GM23338 (cell line): ENCODE data around the gene ADGRB3. TPM values are rescaled to one million over a fixed set of nuclear protein-coding genes. Genes with fewer than 3 reads are reported as not detected.

Experiments used
- ATAC-seq: fragments of 200-7000 bp; cut with Tn5 transposase; 3 replicates; pipeline ENCODE4 v1.9.1; 2020
- DNase-seq: peaks from one replicate; pipeline ENCODE4 v3.0.0-alpha.2; 2015; ENCODE audit warnings: low spot score
- H2AFZ ChIP-seq: fragments of 200-600 bp; sonication (generic); 2 replicates; pipeline ENCODE4 v1.8.0; 2016; ENCODE audit warnings: antibody characterized with exemption, mild to moderate bottlenecking, moderate library complexity
- H3F3A ChIP-seq: fragments of 200-600 bp; sonication (generic); replicated peaks from 2 replicates; pipeline ENCODE4 v1.8.0; 2017; ENCODE audit warnings: antibody characterized with exemption, mixed run types, low read depth
- H3K27ac ChIP-seq: fragments of 200-600 bp; sonication (generic); 2 replicates; pipeline ENCODE4 v1.6.1; 2016; ENCODE audit warnings: low read depth
- H3K27me3 ChIP-seq: fragments of 200-600 bp; sonication (generic); 2 replicates; pipeline ENCODE4 v1.8.0; 2016; ENCODE audit warnings: mild to moderate bottlenecking, mixed run types, moderate library complexity; ENCODE audit not compliant: insufficient read depth
- H3K36me3 ChIP-seq: fragments of 200-600 bp; sonication (generic); 2 replicates; pipeline ENCODE4 v1.8.0; 2016; ENCODE audit warnings: mild to moderate bottlenecking; ENCODE audit not compliant: insufficient read depth
- H3K4me1 ChIP-seq: fragments of 200-600 bp; sonication (generic); 2 replicates; pipeline ENCODE4 v1.8.0; 2016; ENCODE audit warnings: mild to moderate bottlenecking, moderate library complexity; ENCODE audit not compliant: insufficient read depth
- H3K4me2 ChIP-seq: fragments of 200-600 bp; sonication (generic); 2 replicates; pipeline ENCODE4 v1.7.1; 2017; ENCODE audit warnings: mixed run types
- H3K4me3 ChIP-seq: fragments of 200-600 bp; sonication (generic); 2 replicates; pipeline ENCODE4 v1.6.1; 2016; ENCODE audit warnings: mixed run types
- H3K79me2 ChIP-seq: fragments of 200-600 bp; sonication (generic); replicated peaks from 2 replicates; pipeline ENCODE4 v1.8.0; 2017; ENCODE audit warnings: mild to moderate bottlenecking; ENCODE audit not compliant: insufficient read depth
- H3K9me2 ChIP-seq: fragments of 200-600 bp; sonication (generic); 2 replicates; pipeline ENCODE4 v1.8.0; 2017; ENCODE audit not compliant: insufficient read depth
- H4K20me1 ChIP-seq: fragments of 200-600 bp; sonication (generic); replicated peaks from 2 replicates; pipeline ENCODE4 v1.8.0; 2017; ENCODE audit warnings: mild to moderate bottlenecking; ENCODE audit not compliant: insufficient read depth
- H3K27ac Mint-ChIP-seq: 2 replicates; pipeline ENCODE4 v1.8.0; 2020; ENCODE audit warnings: inconsistent platforms, mild to moderate bottlenecking, moderate library complexity, mixed read lengths
- H3K27me3 Mint-ChIP-seq: 3 replicates; pipeline ENCODE4 v1.8.0; 2022; ENCODE audit warnings: low read depth, mild to moderate bottlenecking, moderate library complexity, mixed read lengths, inconsistent platforms; ENCODE audit not compliant: insufficient read depth, poor library complexity
- H3K36me3 Mint-ChIP-seq: 3 replicates; pipeline ENCODE4 v1.8.0; 2021; ENCODE audit warnings: low read depth, mild to moderate bottlenecking, inconsistent platforms, moderate library complexity, mixed read lengths
- H3K4me1 Mint-ChIP-seq: 3 replicates; pipeline ENCODE4 v1.8.0; 2020; ENCODE audit warnings: mild to moderate bottlenecking, inconsistent platforms, mixed read lengths
- H3K4me3 Mint-ChIP-seq: 3 replicates; pipeline ENCODE4 v1.8.0; 2021; ENCODE audit warnings: moderate library complexity, mild to moderate bottlenecking, inconsistent platforms, mixed read lengths
- H3K9me3 Mint-ChIP-seq: 3 replicates; pipeline ENCODE4 v1.8.0; 2020; ENCODE audit warnings: moderate library complexity, mild to moderate bottlenecking, inconsistent platforms, mixed read lengths
- CREB1 ChIP-seq: fragments of 250-450 bp; sonication (Bioruptor Pico); IDR thresholded peaks from 2 replicates; pipeline ENCODE4 v1.5.0; 2020; ENCODE audit warnings: low read depth, mild to moderate bottlenecking, moderate library complexity
- EZH2phosphoT487 ChIP-seq: fragments of 200-600 bp; sonication (generic); IDR thresholded peaks from one replicate; pipeline ENCODE4 v1.8.1; 2018; ENCODE audit warnings: antibody characterized with exemption; ENCODE audit not compliant: unreplicated experiment
- JUNB ChIP-seq: IDR thresholded peaks from one replicate; pipeline ENCODE4 v1.6.1; 2016; ENCODE audit warnings: antibody characterized with exemption; ENCODE audit not compliant: unreplicated experiment
- NANOG ChIP-seq: IDR thresholded peaks from 2 replicates; pipeline ENCODE4 v1.6.1; 2016; ENCODE audit warnings: antibody characterized with exemption, borderline replicate concordance
- POLR2AphosphoS5 ChIP-seq: IDR thresholded peaks from 2 replicates; pipeline ENCODE4 v1.6.1; 2016; ENCODE audit warnings: antibody characterized with exemption, low read depth
- STAT1 ChIP-seq: IDR thresholded peaks from one replicate; pipeline ENCODE4 v1.6.1; 2016; ENCODE audit warnings: antibody characterized with exemption; ENCODE audit not compliant: unreplicated experiment
- ZNF114 ChIP-seq: fragments of 250-450 bp; sonication (Bioruptor Pico); IDR thresholded peaks from 2 replicates; pipeline ENCODE4 v1.5.0; 2020; ENCODE audit warnings: mild to moderate bottlenecking, moderate library complexity
- polyA plus RNA-seq: library from polyadenylated mRNA; unstranded; fragments of >200 nt; fragmentation: Nextera tagmentation; extraction: Ambion mirVana; gene quantifications from 2 replicates; pipeline ENCODE4 v1.2.1, GENCODE V29; 2016
- total RNA-seq: library from RNA; depleted of rRNA; stranded (reverse); fragments of >200 nt; shearing (Covaris generic); gene quantifications from 2 replicates; pipeline ENCODE4 v1.2.3, GENCODE V29; 2014
- TF ChIP-seq, protein P1 (sequence below): IDR thresholded peaks from 2 replicates; pipeline ENCODE4 v1.6.1; 2016; ENCODE audit warnings: antibody characterized with exemption
- TF ChIP-seq, protein P2 (sequence below): IDR thresholded peaks from one replicate; pipeline ENCODE4 v1.6.1; 2018; ENCODE audit warnings: antibody characterized with exemption; ENCODE audit not compliant: unreplicated experiment
- TF ChIP-seq, protein P3 (sequence below), 2 experiments: fragments of 200-600 bp in 1 of 2; sonication (generic) in 1 of 2; conservative IDR thresholded peaks; 2 replicates each; pipeline versions ENCODE4 v1.5.1 to v1.6.1; 2016 to 2017; ENCODE audit warnings: antibody characterized with exemption in 2 of 2, low read depth in 2 of 2, mild to moderate bottlenecking in 2 of 2, moderate library complexity in 1 of 2

The ADGRB3 gene
- total and polyA plus RNA-seq, 2 experiments from 2014 or later: 0.92 to 4.0 TPM

DNA sequence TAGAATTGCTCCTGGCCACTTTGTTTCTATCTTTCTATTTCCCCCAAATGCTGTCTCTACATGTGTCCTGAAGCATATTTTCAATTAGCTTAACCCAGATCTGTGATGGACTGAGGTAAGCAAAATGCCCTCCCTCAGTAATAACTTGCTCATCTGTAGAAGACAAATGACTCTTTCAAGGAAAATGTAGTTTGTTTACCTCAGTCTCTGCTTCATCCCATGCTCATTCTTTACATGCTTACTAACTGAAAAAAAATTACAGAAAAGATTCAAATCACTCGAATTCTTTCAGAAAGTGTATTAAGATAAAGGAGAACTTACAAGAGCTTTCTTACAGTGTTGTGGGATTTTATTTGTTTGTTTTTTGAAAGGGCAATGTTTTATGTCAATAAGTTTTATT, 630.6 kb downstream of the ADGRB3 start:
- Mint-ChIP-seq H3K27ac (0 out of 2 replicates have a peak overlapping the region, but pooled peaks have one; percentile 6), H3K36me3 (no peaks in the 10 kb centered on the region), H3K4me1 (peaks cover 11% of the 10 kb centered on the region; the same call in 2 of the 3 replicates), H3K4me3 (no peak overlapping the region), H3K9me3 (peaks cover 3% of the 10 kb centered on the region; the same call in 2 of the 3 replicates), H3K27me3 (no peaks in the 10 kb centered on the region)
- ATAC-seq (no peak), DNase-seq (no peak)
- no peak for TF ChIP-seq ZNF114 (CRISPR knock-in tag)
- no peak for TF ChIP-seq CREB1
- TF ChIP-seq, protein P1, sequence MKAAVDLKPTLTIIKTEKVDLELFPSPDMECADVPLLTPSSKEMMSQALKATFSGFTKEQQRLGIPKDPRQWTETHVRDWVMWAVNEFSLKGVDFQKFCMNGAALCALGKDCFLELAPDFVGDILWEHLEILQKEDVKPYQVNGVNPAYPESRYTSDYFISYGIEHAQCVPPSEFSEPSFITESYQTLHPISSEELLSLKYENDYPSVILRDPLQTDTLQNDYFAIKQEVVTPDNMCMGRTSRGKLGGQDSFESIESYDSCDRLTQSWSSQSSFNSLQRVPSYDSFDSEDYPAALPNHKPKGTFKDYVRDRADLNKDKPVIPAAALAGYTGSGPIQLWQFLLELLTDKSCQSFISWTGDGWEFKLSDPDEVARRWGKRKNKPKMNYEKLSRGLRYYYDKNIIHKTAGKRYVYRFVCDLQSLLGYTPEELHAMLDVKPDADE: no peak
- TF ChIP-seq, protein P2, sequence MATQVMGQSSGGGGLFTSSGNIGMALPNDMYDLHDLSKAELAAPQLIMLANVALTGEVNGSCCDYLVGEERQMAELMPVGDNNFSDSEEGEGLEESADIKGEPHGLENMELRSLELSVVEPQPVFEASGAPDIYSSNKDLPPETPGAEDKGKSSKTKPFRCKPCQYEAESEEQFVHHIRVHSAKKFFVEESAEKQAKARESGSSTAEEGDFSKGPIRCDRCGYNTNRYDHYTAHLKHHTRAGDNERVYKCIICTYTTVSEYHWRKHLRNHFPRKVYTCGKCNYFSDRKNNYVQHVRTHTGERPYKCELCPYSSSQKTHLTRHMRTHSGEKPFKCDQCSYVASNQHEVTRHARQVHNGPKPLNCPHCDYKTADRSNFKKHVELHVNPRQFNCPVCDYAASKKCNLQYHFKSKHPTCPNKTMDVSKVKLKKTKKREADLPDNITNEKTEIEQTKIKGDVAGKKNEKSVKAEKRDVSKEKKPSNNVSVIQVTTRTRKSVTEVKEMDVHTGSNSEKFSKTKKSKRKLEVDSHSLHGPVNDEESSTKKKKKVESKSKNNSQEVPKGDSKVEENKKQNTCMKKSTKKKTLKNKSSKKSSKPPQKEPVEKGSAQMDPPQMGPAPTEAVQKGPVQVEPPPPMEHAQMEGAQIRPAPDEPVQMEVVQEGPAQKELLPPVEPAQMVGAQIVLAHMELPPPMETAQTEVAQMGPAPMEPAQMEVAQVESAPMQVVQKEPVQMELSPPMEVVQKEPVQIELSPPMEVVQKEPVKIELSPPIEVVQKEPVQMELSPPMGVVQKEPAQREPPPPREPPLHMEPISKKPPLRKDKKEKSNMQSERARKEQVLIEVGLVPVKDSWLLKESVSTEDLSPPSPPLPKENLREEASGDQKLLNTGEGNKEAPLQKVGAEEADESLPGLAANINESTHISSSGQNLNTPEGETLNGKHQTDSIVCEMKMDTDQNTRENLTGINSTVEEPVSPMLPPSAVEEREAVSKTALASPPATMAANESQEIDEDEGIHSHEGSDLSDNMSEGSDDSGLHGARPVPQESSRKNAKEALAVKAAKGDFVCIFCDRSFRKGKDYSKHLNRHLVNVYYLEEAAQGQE: no peak
- no peak for TF ChIP-seq JUNB
- no peak for TF ChIP-seq STAT1
- no peak for TF ChIP-seq POLR2AphosphoS5
- TF ChIP-seq EZH2phosphoT487: no peak
- Histone ChIP-seq H3K79me2 (no peaks in the 10 kb centered on the region), H4K20me1 (no peaks in the 10 kb centered on the region), H3K4me3 (no peak overlapping the region), H3K27ac (no peak overlapping the region), H3F3A (no peaks in the 10 kb centered on the region), H3K4me1 (no peaks in the 10 kb centered on the region), H3K4me2 (no peak overlapping the region), H3K36me3 (no peaks in the 10 kb centered on the region), H2AFZ (no peak overlapping the region), H3K9me2 (no peaks in the 10 kb centered on the region), H3K27me3 (no peaks in the 10 kb centered on the region)

DNA sequence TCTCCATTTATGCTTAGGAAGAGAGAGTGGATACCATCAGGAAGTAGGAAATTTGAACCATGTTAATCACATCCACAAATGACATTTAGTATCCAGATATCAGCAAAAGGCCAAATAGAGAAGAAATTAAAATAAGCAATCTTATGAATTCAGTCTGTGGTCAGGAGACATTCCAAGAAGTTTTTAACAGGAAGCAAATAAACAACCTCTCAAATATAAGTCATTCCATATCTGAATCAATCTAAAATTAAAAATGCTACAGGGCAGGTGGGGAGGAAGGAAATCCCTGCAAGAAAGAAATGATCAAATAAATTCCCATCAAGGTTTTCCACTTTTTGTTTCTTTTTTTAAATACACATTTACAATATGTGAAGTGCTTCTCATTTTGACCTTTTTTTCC, 641.1 kb downstream of the ADGRB3 start:
- no peak overlapping the region for H3K4me2 ChIP-seq
- no peaks in the 10 kb centered on the region for H3K79me2 ChIP-seq
- DNase-seq: no peak
- no peak overlapping the region for H3K27ac Mint-ChIP-seq
- no peaks in the 10 kb centered on the region for H3K27me3 ChIP-seq
- no peak for ATAC-seq
- H3K27me3 Mint-ChIP-seq: no peaks in the 10 kb centered on the region
- no peak overlapping the region for H3K27ac ChIP-seq
- no peaks in the 10 kb centered on the region for H4K20me1 ChIP-seq
- H2AFZ ChIP-seq: no peak overlapping the region
- 0 out of 2 replicates have a peak, but pooled peaks cover 5% of the 10 kb centered on the region for H3K9me2 ChIP-seq
- H3K4me3 ChIP-seq: no peak overlapping the region
- no peak overlapping the region for H3K4me3 Mint-ChIP-seq
- 0 out of 2 replicates have a peak, but pooled peaks cover 7% of the 10 kb centered on the region for H3K4me1 ChIP-seq
- H3K4me1 Mint-ChIP-seq: peaks cover 5% of the 10 kb centered on the region; the same call in 1 of the 3 replicates
- no peaks in the 10 kb centered on the region for H3F3A ChIP-seq
- no peaks in the 10 kb centered on the region for H3K36me3 Mint-ChIP-seq
- no peaks in the 10 kb centered on the region for H3K36me3 ChIP-seq
- no peaks in the 10 kb centered on the region for H3K9me3 Mint-ChIP-seq
- TF ChIP-seq POLR2AphosphoS5 (no peak), CREB1 (no peak), JUNB (no peak), NANOG (no peak)
- TF ChIP-seq, protein P3, sequence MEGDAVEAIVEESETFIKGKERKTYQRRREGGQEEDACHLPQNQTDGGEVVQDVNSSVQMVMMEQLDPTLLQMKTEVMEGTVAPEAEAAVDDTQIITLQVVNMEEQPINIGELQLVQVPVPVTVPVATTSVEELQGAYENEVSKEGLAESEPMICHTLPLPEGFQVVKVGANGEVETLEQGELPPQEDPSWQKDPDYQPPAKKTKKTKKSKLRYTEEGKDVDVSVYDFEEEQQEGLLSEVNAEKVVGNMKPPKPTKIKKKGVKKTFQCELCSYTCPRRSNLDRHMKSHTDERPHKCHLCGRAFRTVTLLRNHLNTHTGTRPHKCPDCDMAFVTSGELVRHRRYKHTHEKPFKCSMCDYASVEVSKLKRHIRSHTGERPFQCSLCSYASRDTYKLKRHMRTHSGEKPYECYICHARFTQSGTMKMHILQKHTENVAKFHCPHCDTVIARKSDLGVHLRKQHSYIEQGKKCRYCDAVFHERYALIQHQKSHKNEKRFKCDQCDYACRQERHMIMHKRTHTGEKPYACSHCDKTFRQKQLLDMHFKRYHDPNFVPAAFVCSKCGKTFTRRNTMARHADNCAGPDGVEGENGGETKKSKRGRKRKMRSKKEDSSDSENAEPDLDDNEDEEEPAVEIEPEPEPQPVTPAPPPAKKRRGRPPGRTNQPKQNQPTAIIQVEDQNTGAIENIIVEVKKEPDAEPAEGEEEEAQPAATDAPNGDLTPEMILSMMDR (conservative IDR thresholded peaks at IDR 0.05; ENCODE audit: low read depth in 2 of 2): no peak
- TF ChIP-seq, protein P1: no peak
